LNCAP (cell line): ENCODE data around the gene PAMR1.

ENCODE experiments used
- CTCF ChIP-seq: fragments of 450-650 bp; IDR thresholded peaks from 2 replicates; pipeline ENCODE4 v1.5.1; 2017; ENCODE audit warnings: mild to moderate bottlenecking

PAMR1 gene

GRCh38 chr11:35427071-35427470 lies 98.3 kb downstream of the PAMR1 start:
- no peak for TF ChIP-seq CTCF

- no peak for TF ChIP-seq CTCF
These were observed 99.1 kb downstream of the PAMR1 start for GRCh38 chr11:35426351-35426750.

GRCh38 chr11:35425603-35426212 lies 99.7 kb downstream of the PAMR1 start:
- no peak for TF ChIP-seq CTCF

GRCh38 chr11:35424157-35424940 lies 101.1 kb downstream of the PAMR1 start:
- no peak for TF ChIP-seq CTCF

- no peak for TF ChIP-seq CTCF
These were observed 105.0 kb downstream of the PAMR1 start for GRCh38 chr11:35420371-35420770.

- no peak for TF ChIP-seq CTCF
These were observed 105.5 kb downstream of the PAMR1 start for GRCh38 chr11:35419830-35420333.

GRCh38 chr11:35419184-35419829 lies 106.1 kb downstream of the PAMR1 start, which contains the start of gene SLC1A2:
Gene SLC1A2, minus strand, starts transcription at chr11:35419558. Its CDS starts 592 bp downstream, at chr11:35418966.
- peak; percentile 17; the same call in 1 of the 2 replicates for TF ChIP-seq CTCF
